Activated T-helper 17 cell treated with anti-CD3 and anti-CD28 coated beads, Interleukin-2, amount 50 U/mL, for 72 hours (primary cell): Measurements from ENCODE around the gene TFF2. TPM values are rescaled to one million over a fixed set of nuclear protein-coding genes. Genes with fewer than 3 reads are reported as not detected.

Experiments
- ATAC-seq: fragments of 150-1000 bp; cut with Tn5 transposase; replicated peaks from 2 replicates; pipeline ENCODE4 v1.10.0; 2021; ENCODE audit warnings: mild to moderate bottlenecking, moderate library complexity
- H3K27ac Mint-ChIP-seq: one replicate; pipeline ENCODE4 v1.8.0; 2022; ENCODE audit warnings: mixed read lengths
- H3K27me3 Mint-ChIP-seq: one replicate; pipeline ENCODE4 v1.8.0; 2022; ENCODE audit warnings: mixed read lengths
- H3K36me3 Mint-ChIP-seq: one replicate; pipeline ENCODE4 v1.8.0; 2022; ENCODE audit warnings: low read depth, mild to moderate bottlenecking, mixed read lengths
- H3K4me1 Mint-ChIP-seq: one replicate; pipeline ENCODE4 v1.8.0; 2022; ENCODE audit warnings: mixed read lengths
- H3K4me3 Mint-ChIP-seq: one replicate; pipeline ENCODE4 v1.8.0; 2022; ENCODE audit warnings: mild to moderate bottlenecking, mixed read lengths
- H3K9me3 Mint-ChIP-seq: one replicate; pipeline ENCODE4 v1.8.0; 2022; ENCODE audit warnings: mixed read lengths
- total RNA-seq, 2 donors: library from RNA; stranded (reverse); gene quantifications; one replicate each; pipeline ENCODE4 v1.2.3, GENCODE V29; 2022

TFF2 gene
- total RNA-seq, 2 donors from 2014 or later: not detected

DNA sequence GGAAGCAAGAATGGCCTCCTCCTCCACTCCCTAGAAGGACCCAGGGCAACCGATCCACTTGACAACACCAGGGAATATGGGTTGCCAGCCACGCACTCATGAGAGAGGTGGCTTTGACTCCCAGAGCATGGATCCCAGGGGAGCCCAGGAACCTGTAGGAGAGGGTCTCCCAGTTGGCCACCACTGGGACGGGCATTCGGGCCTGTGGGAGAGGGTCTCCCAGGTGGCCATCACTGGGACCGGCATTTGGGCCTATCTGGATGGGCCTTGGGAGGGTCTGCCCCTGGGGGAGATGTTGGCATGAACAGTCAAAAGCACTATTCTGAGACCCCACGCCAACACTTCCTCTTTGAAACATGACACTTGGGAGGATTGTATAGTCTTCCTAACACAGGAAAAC is 15.0 kb upstream of the TFF2 start:
- H3K36me3 Mint-ChIP-seq: peaks cover 10% of the 10 kb centered on the region
- peaks cover 7% of the 10 kb centered on the region for H3K4me1 Mint-ChIP-seq
- no peak for ATAC-seq
- H3K27ac Mint-ChIP-seq: no peak overlapping the region
- no peaks in the 10 kb centered on the region for H3K9me3 Mint-ChIP-seq
- peaks cover 3% of the 10 kb centered on the region for H3K27me3 Mint-ChIP-seq
- no peak overlapping the region for H3K4me3 Mint-ChIP-seq

DNA sequence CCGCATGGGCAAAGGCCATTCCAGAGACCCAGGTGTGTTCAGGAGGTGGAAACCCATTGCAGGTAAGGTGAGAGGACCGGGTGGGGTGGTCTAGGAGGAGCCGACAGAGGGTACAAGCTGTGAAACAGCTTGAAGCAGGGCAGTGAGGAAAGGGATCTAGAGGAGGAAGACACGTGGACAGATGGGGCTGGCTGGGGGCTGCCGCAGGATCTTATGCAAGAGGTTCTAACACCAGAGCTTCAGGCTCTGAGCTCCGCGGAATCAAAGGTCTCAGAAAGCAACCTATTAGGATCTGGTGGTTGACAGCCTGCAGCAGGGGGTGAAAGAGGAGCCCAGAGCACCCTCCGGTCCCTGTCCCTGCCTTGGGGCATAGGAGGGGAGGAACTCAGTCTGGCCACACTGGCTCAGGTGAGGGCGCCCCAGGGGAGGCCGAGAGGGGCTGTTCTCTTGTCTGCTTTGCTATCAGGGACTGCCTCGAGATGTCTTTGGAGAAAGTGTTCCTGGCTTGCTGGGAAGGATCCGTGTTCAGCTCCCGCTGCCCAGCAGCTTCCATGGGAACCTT is 13.6 kb upstream of the TFF2 start:
- no peak overlapping the region for H3K4me3 Mint-ChIP-seq
- H3K27me3 Mint-ChIP-seq: peaks cover 3% of the 10 kb centered on the region

DNA sequence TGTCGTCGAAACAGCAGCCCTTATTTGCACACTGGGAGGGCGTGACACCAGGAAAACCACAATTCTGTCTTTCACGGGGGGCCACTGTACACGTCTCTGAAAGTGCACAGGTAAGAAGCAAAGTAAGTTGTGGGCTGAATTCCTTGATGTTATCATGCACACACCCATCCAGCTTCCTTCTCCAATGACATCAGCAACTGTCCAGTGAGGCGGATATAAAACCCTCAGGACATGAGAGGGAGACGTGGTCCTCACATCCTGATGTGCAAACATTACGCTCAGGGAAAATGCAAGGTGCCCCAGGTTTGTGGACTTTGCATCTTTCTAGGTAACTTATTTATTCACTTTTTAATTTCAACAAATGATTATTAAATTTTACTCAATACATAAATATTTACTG is 12.5 kb upstream of the TFF2 start:
- H3K27me3 Mint-ChIP-seq: peaks cover 3% of the 10 kb centered on the region
- H3K4me3 Mint-ChIP-seq: no peak overlapping the region
- H3K27ac Mint-ChIP-seq: no peak overlapping the region
- H3K36me3 Mint-ChIP-seq: no peaks in the 10 kb centered on the region
- no peaks in the 10 kb centered on the region for H3K9me3 Mint-ChIP-seq
- H3K4me1 Mint-ChIP-seq: peaks cover 4% of the 10 kb centered on the region
- no peak for ATAC-seq

More for the DNA sequence above, 13.6 kb upstream of the TFF2 start:
- Mint-ChIP-seq H3K9me3 (no peaks in the 10 kb centered on the region), H3K27ac (no peak overlapping the region), H3K36me3 (peaks cover 5% of the 10 kb centered on the region), H3K4me1 (peaks cover 4% of the 10 kb centered on the region)
- ATAC-seq: no peak

DNA sequence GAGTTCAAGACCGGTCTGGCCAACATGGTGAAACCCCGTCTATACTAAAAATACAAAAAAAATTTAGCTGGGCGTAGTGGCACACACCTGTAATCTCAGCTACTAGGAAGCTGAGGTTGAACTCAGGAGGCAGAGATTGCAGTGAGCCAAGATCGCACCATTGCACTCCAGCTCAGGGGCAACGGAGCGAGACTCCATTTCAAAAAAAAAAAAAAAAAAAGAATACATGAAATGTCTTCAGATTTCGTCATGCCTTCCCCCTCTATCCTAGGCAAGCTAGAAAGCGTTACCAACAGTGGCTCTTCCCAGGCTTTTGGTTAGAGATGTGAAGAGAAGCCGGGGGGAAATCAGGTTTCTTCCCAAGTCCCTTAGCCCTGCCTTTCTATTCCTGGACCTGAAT is 11.9 kb upstream of the TFF2 start:
- H3K27me3 Mint-ChIP-seq: peaks cover 3% of the 10 kb centered on the region
- no peaks in the 10 kb centered on the region for H3K36me3 Mint-ChIP-seq
- no peak overlapping the region for H3K4me3 Mint-ChIP-seq
- H3K27ac Mint-ChIP-seq: no peak overlapping the region
- H3K9me3 Mint-ChIP-seq: no peaks in the 10 kb centered on the region
- ATAC-seq: no peak
- H3K4me1 Mint-ChIP-seq: peaks cover 4% of the 10 kb centered on the region

DNA sequence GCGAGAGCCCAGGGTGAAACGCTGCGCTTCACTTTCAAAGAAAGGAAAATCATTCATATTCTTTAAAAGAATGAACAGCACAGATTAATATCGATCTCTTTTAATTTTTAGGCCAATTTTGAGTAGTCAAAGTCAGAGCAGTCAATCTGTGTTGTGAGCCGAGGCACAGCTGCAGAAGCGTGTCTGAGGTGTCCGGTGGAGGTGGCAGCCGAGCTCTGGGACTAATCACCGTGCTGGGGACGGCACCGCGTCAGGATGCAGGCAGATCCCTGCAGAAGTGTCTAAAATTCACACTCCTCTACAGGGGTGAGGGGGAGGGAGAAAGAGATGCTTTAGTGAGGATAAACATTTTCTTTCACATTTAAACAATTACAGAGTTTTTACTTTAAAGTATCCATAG is 11.4 kb upstream of the TFF2 start:
- Mint-ChIP-seq H3K36me3 (no peaks in the 10 kb centered on the region), H3K4me3 (no peak overlapping the region), H3K9me3 (no peaks in the 10 kb centered on the region), H3K27me3 (peaks cover 3% of the 10 kb centered on the region), H3K4me1 (no peaks in the 10 kb centered on the region), H3K27ac (no peak overlapping the region)
- no peak for ATAC-seq

DNA sequence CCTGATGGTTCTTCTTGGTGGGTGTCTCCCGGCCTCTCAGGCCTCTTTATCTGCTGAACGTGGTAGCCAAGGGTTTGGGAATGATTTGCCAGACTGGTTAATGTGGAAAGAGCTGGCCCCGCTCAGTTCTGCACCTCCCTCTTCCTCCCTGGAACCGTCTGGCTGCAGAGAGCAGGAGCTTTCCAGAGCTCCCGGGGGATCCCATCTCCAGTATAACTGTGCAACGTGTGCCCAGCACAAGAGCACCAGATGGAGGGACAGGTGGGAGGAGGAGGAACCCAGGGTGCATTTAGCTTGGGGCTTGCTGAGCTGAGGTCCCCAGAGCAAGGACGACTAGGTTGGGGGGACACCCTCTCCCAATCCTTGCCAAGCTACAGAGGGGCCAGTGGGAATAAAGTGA is 10.5 kb upstream of the TFF2 start:
- H3K9me3 Mint-ChIP-seq: no peaks in the 10 kb centered on the region
- H3K36me3 Mint-ChIP-seq: no peaks in the 10 kb centered on the region
- no peak overlapping the region for H3K27ac Mint-ChIP-seq
- H3K27me3 Mint-ChIP-seq: peaks cover 3% of the 10 kb centered on the region
- ATAC-seq: no peak
- no peak overlapping the region for H3K4me3 Mint-ChIP-seq
- H3K4me1 Mint-ChIP-seq: no peaks in the 10 kb centered on the region

DNA sequence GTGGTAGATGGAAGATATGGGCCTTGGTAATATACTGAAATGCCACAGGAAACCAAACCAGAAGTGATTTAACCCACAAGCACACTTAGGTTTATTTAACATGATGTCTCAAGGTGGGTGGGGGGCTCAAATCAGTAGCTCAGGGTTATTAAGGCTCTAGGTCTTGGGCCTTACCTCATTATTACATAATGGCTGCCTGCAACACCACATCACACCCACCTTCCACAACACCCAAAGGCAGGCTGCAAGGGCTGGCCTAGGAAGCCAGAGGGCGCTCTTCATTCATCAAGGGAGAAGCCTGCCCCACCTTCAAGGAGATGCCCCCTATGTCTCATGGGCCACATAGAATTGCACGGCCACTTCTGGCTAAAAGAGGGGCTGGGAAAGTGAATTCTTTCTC is 9.5 kb upstream of the TFF2 start:
- no peak for ATAC-seq
- Mint-ChIP-seq H3K27me3 (peaks cover 3% of the 10 kb centered on the region), H3K4me1 (no peaks in the 10 kb centered on the region), H3K9me3 (no peaks in the 10 kb centered on the region), H3K4me3 (no peak overlapping the region), H3K27ac (no peak overlapping the region), H3K36me3 (no peaks in the 10 kb centered on the region)

DNA sequence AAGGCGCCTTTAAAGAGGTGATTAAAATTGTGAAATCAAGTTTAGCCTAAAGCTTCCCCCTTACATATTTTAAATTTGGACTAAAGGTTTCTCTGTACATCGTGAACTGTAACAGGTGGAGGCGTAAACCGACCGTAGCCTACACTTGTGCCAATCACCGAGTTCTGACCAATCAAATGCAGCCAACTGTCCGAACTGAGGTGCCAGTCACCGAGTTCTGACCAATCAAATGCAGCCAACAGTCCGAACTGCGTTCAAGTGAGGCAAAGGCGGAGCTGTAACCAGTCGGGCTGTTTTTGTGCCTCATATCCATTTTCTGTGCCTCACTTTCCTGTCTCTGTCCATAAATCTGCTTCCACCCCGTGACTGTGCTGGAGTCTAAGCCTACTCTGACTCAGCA is 8.1 kb upstream of the TFF2 start:
- H3K36me3 Mint-ChIP-seq: no peaks in the 10 kb centered on the region
- no peak overlapping the region for H3K27ac Mint-ChIP-seq
- no peak for ATAC-seq

DNA sequence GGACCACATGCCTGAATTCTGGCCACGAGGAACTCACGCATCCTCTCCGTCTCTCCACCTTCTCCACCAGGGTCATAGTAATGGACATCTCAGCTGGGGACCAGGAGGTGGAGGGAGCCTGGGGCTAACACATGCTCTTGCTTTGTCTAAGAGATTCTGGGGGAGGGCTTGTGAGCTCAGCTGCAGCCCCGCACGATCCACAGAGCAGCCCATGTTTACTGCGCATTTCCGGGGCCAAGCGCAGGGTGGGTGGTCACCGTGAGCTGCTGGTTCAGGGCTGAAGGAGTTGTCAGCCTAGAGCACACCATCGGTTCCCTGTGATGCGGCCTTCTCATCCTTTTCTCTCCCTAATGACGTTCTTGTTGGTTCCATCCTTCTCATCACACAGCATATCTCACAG is 7.5 kb upstream of the TFF2 start:
- Mint-ChIP-seq H3K36me3 (no peaks in the 10 kb centered on the region), H3K9me3 (peaks cover 10% of the 10 kb centered on the region), H3K4me3 (no peak overlapping the region), H3K27me3 (peaks cover 7% of the 10 kb centered on the region), H3K27ac (no peak overlapping the region), H3K4me1 (peaks cover 5% of the 10 kb centered on the region)
- no peak for ATAC-seq

More for the DNA sequence above, 8.1 kb upstream of the TFF2 start:
- H3K9me3 Mint-ChIP-seq: peaks cover 5% of the 10 kb centered on the region
- H3K4me3 Mint-ChIP-seq: no peak overlapping the region
- H3K27me3 Mint-ChIP-seq: peaks cover 3% of the 10 kb centered on the region
- H3K4me1 Mint-ChIP-seq: no peaks in the 10 kb centered on the region

DNA sequence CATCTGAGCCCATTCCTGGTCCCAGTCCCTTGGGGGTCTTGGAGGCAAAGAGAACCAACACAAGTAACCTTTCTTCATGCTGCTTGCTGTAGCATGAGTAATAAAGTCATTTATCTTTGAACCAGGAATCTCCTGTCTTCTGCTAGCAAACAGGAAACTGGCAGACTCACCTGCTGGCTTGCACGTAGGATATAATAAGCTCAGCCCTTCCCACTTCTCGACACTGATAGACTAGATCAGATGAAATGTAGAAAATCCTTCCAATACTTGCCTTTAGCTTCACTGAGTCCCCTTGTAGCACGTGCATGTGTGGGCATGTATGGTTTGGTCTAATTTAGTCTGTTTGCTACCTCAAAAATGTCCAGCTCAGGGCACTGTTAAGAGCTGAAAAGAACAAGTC is 6.5 kb upstream of the TFF2 start:
- Mint-ChIP-seq H3K27me3 (peaks cover 8% of the 10 kb centered on the region), H3K9me3 (peaks cover 12% of the 10 kb centered on the region), H3K36me3 (no peaks in the 10 kb centered on the region), H3K4me3 (peak overlapping the region; percentile 9), H3K4me1 (peaks cover 5% of the 10 kb centered on the region), H3K27ac (no peak overlapping the region)
- no peak for ATAC-seq

DNA sequence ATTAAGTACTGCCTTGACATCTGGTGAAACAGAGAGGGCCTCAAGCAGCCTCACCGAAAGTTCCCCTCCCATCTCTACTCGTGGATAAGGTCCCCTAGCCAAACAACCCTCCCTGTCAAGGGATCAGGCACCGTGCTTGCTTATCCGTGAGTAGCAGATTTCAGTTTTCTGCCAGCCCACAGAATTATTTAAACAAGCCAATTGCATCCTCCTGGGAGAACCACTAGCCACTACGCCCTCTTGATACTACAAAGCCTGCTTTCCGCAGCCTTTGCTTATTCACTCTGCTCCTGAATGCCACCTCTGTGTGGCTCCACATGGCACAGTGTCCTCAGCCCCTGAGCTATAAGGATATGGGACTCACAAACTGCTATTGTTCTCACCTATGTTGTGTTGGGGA is 5.9 kb upstream of the TFF2 start:
- ATAC-seq: no peak
- Mint-ChIP-seq H3K27ac (no peak overlapping the region), H3K4me1 (peaks cover 5% of the 10 kb centered on the region), H3K27me3 (peaks cover 5% of the 10 kb centered on the region), H3K36me3 (no peaks in the 10 kb centered on the region), H3K4me3 (no peak overlapping the region), H3K9me3 (peaks cover 12% of the 10 kb centered on the region)

DNA sequence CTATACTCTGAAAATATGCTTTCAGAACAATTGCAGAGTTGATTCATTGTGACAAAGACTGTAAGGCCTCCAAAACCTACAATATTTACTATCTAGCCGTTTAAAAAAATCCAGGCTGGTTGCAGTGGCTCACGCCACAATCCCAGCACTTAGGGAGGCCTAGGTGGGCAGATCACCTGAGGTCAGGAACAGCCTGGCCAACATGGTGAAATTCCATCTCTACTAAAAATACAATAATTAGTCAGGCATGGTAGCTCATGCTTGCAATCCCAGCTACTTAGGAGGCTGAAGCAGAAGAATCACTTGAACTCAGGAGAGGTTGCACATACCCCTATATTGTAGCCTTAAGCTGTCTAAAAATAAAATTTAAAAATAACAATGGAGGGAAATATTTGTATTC is 5.3 kb upstream of the TFF2 start:
- Mint-ChIP-seq H3K9me3 (peaks cover 12% of the 10 kb centered on the region), H3K36me3 (no peaks in the 10 kb centered on the region), H3K27me3 (peaks cover 5% of the 10 kb centered on the region), H3K27ac (no peak overlapping the region), H3K4me1 (peaks cover 5% of the 10 kb centered on the region), H3K4me3 (no peak overlapping the region)
- ATAC-seq: no peak

DNA sequence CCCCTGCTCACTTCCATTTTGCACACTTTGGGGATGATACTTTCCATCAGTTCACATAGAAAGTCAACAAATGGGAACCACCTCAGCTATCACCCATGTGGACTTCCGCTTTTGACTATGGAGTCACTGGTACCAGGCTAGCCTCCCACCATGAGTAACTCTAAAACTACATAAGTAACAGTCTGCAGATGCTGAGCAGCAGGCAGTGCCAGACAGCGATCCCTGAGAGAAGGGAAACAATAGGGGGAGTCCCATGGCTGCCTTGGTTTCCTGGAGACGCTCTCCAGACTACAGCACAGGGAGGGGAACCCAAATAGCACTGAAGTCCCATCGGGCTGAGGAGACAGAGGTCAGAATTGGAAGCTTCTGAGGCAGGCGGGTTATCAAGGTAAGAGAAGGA is 2.8 kb upstream of the TFF2 start:
- Mint-ChIP-seq H3K4me1 (peaks cover 5% of the 10 kb centered on the region), H3K27me3 (peaks cover 5% of the 10 kb centered on the region), H3K4me3 (no peak overlapping the region), H3K27ac (peak overlapping the region; percentile 5), H3K36me3 (no peaks in the 10 kb centered on the region), H3K9me3 (peaks cover 12% of the 10 kb centered on the region)
- peak; percentile 79 for ATAC-seq

DNA sequence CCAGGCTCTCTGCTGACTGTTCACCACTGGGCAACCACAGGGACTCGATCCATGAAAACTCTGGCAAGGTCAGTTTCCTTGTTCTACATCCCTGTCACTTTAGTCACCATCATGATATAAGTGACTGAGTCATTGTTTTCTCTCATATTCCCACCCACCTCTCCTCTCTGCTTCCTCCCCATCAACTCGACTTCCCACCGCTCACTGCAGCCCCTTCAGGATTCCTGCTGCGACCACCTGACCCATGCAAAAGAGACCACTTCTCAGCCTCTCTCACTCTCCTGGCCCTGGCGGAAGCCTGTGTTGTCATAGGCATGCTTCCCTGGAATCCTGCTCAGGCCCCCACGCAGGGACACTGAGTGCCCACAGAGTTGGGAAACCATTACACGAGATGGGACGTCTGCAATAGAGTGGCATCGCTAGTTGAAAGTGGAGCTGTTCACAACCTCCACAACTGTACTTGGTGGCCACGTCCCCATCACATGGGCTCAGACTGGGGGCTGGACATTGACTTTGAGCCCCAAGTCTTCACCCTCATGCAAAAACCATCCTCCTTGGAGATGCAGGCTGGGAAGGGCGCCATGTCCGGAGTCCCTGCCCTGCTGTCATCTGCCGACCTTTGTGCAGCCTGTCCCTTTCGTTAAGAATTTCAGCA is 1.8 kb upstream of the TFF2 start:
- no peak for ATAC-seq
- Mint-ChIP-seq H3K4me1 (peaks cover 5% of the 10 kb centered on the region), H3K9me3 (peaks cover 12% of the 10 kb centered on the region), H3K27ac (peak overlapping the region; percentile 56), H3K4me3 (no peak overlapping the region), H3K36me3 (no peaks in the 10 kb centered on the region), H3K27me3 (peaks cover 5% of the 10 kb centered on the region)

DNA sequence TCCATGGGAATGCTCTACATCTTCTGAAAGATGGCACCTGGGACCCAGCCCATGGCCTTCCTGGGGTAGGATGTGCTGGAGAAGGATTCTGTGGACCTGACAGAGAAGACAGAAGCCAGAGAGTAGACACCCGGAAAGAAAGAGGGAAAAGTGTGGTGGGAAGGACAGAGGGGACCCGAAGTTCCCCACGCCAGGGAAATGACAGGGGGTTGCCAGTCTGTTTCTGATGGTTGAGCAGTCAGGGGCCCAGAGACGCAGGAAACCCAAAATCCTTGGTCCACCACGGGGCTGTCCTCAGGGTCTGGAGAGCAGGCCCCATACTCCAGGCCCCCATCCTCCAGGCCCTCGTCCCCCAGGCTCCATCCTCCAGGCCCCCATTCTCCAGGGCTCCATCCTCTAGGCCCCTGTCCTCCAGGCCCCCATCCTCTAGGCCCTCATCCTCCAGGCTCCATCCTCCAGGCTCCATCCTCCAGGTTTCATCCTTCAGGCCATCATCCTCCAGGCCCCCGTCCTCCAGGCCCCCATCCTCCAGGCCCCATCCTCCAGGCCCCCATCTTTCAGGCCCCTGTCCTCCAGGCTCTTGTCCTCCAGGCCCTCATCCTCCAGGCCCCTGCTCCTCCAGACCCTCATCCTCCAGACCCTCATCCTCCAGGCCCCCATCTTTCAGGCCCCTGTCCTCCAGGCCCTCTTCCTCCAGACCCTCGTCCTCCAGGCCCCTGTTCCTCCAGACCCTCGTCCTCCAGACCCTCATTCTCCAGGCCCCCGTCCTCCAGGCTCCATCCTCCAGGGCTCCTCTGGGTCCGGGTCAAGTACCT is 1.0 kb upstream of the TFF2 start:
- Mint-ChIP-seq H3K27me3 (peaks cover 5% of the 10 kb centered on the region), H3K4me3 (no peak overlapping the region), H3K4me1 (peaks cover 5% of the 10 kb centered on the region), H3K36me3 (no peaks in the 10 kb centered on the region), H3K9me3 (peaks cover 12% of the 10 kb centered on the region), H3K27ac (peak overlapping the region; percentile 56)
- no peak for ATAC-seq
